Hematopoietic multipotent progenitor cell treated with erythropoietin and hydrocortisone succinate and interleukin-3 and kit ligand, for 15 days (in vitro differentiated cells): ENCODE measurements around the gene RNF220.

ENCODE experiments used
- DNase-seq: peaks from one replicate; pipeline ENCODE4 v3.0.0-alpha.2; 2015; ENCODE audit warnings: low spot score

The RNF220 gene

GRCh38 chr1:44636688-44637598 is 231.9 kb downstream of the RNF220 start:
- peak; percentile 71 for DNase-seq

GRCh38 chr1:44637702-44638411 is 232.8 kb downstream of the RNF220 start:
- DNase-seq, result peak; percentile 95

- DNase-seq, result no peak
These were observed 235.3 kb downstream of the RNF220 start for GRCh38 chr1:44640200-44640853.

GRCh38 chr1:44641126-44642102 is 236.4 kb downstream of the RNF220 start:
- no peak for DNase-seq

- no peak for DNase-seq
These were observed 237.2 kb downstream of the RNF220 start for GRCh38 chr1:44642255-44642654.

GRCh38 chr1:44642925-44643324 is 237.9 kb downstream of the RNF220 start:
- DNase-seq, result no peak

GRCh38 chr1:44643721-44644334 is 238.8 kb downstream of the RNF220 start:
- DNase-seq, result no peak

GRCh38 chr1:44644806-44645205 is 239.8 kb downstream of the RNF220 start:
- no peak for DNase-seq

- DNase-seq, result no peak
These were observed 240.6 kb downstream of the RNF220 start for GRCh38 chr1:44645476-44646244.

GRCh38 chr1:44646261-44647110 is 241.4 kb downstream of the RNF220 start:
- no peak for DNase-seq

- no peak for DNase-seq
These were observed 242.8 kb downstream of the RNF220 start for GRCh38 chr1:44647896-44648295.

- no peak for DNase-seq
These were observed 243.6 kb downstream of the RNF220 start for GRCh38 chr1:44648529-44649250.

- DNase-seq, result no peak
These were observed 244.7 kb downstream of the RNF220 start for GRCh38 chr1:44649788-44650158.

GRCh38 chr1:44650159-44650831 is 245.2 kb downstream of the RNF220 start:
- no peak for DNase-seq

- DNase-seq, result no peak
These were observed 246.0 kb downstream of the RNF220 start for GRCh38 chr1:44651069-44651468.

GRCh38 chr1:44652445-44653106 is 247.5 kb downstream of the RNF220 start:
- peak; percentile 86 for DNase-seq
